Thyroid gland (tissue), 4 donors: Measurements from ENCODE around the gene DUSP18.

Source experiments
- CTCF ChIP-seq, 6 experiments: fragments of 200-600 bp in 3 of 6; fragments of 450-650 bp in 3 of 6; sonication (generic) in 3 of 6; IDR thresholded peaks; one replicate each; pipeline ENCODE4 v1.5.1; 2016 to 2019; ENCODE audit warnings: antibody characterized with exemption in 6 of 6, mild to moderate bottlenecking in 2 of 6, inconsistent platforms in 1 of 6, moderate library complexity in 1 of 6
- POLR2A ChIP-seq, 2 donors: fragments of 450-650 bp; IDR thresholded peaks; one replicate each; pipeline ENCODE4 v1.6.1; 2017; ENCODE audit warnings: antibody characterized with exemption in 2 of 2, mild to moderate bottlenecking in 2 of 2, moderate library complexity in 1 of 2

- TF ChIP-seq CTCF (IDR thresholded peaks at IDR 0.05) = no peak
- TF ChIP-seq POLR2A (IDR thresholded peaks at IDR 0.05) = no peak
Measured at GRCh38 chr22:30675436-30675835, 7.8 kb upstream of the DUSP18 start.
